Amniotic stem cell (primary cell): ENCODE data around the gene ABCB10.
"Not testable (repeated sequence)": the region's sequence is repeated elsewhere in the genome, so short reads cannot be mapped to it uniquely, and the experiment has no call there.

Experiments
- DNase-seq: peaks from one replicate; lab custom pipeline; 2025; lab: John Stamatoyannopoulos, UW

The ABCB10 gene

GRCh38 chr1:229572286-229572685 lies 13.8 kb upstream of the ABCB10 start:
- no peak for DNase-seq

DNA sequence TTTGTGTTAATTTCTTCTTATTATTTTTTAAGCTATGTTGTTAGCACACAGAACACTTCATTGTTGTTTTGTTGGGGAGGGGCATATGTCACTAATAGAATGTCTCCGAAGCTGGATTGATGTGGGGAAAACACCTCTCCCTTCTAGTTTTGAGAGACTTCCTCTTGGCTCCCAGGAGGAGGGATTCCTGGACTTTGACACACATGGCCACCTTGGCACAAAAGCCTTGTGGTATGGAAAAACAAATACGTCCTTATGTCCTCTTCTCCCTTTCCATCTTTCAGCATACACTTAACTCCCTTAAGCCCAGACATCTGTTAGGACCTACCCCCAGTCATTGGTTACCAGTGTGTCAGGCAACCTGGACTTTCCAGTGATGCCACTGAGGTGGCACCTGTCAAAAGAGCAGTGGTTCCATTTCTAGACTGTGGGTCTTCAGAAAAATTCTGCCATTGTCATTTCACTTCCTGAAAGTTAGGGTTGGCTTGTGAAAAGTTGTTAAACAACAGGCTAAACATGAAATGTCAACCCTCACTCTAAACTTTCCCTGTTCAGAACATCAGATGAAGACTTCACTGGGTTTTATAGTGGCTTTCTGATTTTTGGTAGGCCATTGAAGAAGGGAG lies 12.5 kb upstream of the ABCB10 start:
- no peak for DNase-seq

- DNase-seq, result no peak
Measured at GRCh38 chr1:229570305-229570704, 11.8 kb upstream of the ABCB10 start.

- DNase-seq, result no peak
Measured at GRCh38 chr1:229567109-229567868, 8.8 kb upstream of the ABCB10 start.

DNA sequence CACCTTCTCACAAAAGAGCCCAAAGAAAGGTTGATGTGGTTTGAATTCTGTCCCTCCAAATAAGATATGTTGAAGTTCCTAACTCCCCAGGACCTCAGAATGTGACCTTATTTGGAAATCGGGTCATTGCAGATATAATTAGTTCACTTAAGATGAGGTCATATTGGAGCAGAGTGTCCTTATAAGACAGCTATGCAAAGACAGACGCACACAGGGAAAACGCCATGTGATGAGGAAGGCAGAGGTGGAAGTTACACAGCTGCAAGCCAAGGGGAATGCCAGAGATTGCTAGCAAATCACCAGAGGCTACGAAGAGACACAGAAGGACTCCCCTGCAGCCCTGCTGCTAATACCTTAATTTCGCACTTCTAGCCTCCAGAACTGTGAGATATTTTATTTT lies 5.2 kb upstream of the ABCB10 start:
- no peak for DNase-seq

- DNase-seq, result no peak
Measured at GRCh38 chr1:229563241-229563640, 4.7 kb upstream of the ABCB10 start.

GRCh38 chr1:229562686-229563085 lies 4.2 kb upstream of the ABCB10 start:
- DNase-seq, result no peak

GRCh38 chr1:229561141-229561540 lies 2.6 kb upstream of the ABCB10 start:
- DNase-seq, result no peak

GRCh38 chr1:229560124-229560523 lies 1.6 kb upstream of the ABCB10 start:
- DNase-seq, result not testable (repeated sequence)

- not testable (repeated sequence) for DNase-seq
Measured at GRCh38 chr1:229559336-229559801, 862 bp upstream of the ABCB10 start.

GRCh38 chr1:229557913-229558414 lies 543 bp downstream of the ABCB10 start:
- no peak for DNase-seq

DNA sequence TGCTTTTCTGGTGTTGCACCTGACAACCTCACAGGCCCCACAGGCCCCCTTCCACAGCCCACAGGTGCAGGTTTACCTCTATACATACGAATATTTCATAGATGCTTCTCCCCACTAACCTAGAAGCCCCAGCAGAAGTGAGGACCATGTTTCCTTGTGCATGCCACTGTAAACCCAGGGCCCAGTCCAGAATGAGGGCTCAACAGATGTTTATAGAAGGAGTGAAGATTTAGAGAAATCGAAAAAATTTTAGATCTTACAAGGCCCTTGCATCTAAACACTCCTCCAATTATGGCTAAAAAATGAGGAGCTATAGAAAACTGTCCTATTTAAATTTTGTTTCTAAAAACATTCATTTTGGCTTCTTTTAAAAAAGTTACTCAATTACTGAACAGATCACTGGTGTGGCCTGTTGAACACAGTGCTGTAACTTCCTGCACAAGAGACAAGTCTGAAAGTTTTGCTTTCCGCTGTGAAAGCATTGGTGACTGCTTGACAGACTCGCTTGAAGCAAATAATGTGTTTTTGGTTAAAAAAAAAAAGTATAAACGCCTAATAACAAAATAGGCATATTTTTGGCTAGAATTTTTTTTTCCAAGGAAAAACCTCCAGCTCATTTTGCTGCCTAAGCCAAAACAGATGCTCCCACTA lies 1.2 kb downstream of the ABCB10 start:
- no peak for DNase-seq

GRCh38 chr1:229554886-229555621 lies 3.5 kb downstream of the ABCB10 start:
- DNase-seq, result no peak

DNA sequence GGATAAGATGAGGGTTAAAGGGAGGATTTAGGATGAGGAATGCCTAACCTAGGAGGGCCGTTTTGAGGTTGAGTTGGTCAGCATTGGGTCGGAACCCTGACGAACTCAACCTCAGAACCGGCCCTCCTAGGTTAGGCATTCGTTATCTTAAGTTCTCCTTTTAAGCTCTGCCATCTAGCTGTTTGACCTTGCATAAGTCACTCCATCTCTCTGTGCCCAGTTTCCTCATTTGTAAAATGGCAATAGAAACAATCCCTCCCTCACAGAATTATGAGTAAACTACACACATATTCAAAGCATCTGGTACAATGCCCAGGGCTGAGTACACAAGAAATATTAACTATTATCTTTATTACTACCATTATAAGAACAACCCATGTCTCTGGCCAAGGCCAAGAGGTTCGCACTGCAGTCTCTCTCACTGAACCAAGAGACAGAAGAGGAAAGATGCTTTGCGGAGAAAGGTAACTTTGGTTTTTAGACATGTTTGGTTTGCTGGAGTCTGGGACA lies 4.8 kb downstream of the ABCB10 start:
- DNase-seq, result no peak

GRCh38 chr1:229552732-229553131 lies 5.8 kb downstream of the ABCB10 start:
- no peak for DNase-seq

DNA sequence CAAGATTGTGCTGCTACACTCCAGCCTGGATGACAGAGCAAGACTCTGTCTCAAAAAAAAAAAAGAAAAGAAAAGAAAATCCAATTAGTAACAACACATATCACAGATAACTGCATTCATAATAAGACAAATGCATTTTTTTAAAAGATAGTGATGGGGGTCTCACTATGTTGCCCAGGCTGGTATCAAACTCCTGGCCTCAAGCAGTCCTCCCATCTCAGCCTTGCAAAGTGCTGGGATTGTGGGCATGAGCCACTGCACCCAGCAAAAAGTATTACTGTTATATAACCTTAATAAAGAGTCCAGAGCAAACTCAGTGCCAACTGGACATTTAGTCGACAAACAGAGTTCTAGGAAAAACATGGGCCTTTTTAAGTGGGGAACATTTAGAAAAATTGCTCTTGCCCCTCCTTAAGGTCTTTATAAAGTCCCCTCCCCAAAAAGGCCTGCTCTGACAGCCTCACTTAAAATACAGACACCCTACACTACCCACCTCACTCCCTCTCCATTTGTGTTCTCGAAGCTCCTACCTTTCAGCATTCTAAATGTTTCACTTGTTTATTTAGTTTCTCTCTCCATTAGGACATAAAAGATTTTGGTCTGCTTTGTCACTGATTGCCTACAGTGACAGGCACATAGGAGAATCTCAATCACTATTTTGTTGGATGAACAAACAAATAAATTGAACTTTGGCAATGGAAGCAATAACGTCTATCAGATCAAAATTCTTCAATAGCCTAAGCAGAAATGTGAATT lies 7.5 kb downstream of the ABCB10 start:
- no peak for DNase-seq

- no peak for DNase-seq
Measured at GRCh38 chr1:229547542-229547941, 11.0 kb downstream of the ABCB10 start.

- no peak for DNase-seq
Measured at GRCh38 chr1:229544587-229544986, 13.9 kb downstream of the ABCB10 start.

- DNase-seq, result no peak
Measured at GRCh38 chr1:229539863-229540506, 18.5 kb downstream of the ABCB10 start.

DNA sequence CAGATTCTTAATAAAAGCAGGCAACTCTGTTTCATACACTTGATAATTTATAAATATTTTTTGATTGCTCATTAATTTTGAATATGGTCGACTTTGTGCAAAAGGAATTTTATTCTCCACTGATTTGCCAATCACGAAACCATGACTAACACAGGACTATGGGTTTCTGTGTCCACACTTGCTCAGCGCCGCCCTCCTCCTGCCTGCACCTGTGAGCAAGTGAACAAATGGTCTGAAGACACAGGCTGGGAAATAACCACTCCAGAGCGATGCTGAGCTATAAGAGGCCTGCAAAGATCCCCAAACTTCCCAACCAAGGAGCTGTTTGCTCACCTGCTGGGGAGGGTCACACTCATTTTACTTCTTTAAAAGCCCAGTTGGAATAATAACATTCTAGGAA lies 19.6 kb downstream of the ABCB10 start:
- no peak for DNase-seq

- DNase-seq, result no peak
Measured at GRCh38 chr1:229537894-229538293, 20.6 kb downstream of the ABCB10 start.
